GM19193 (cell line): ENCODE data around the gene SURF4.

Experiments used
- POLR2A ChIP-seq: IDR thresholded peaks from 4 replicates; pipeline ENCODE4 v1.6.1; 2011; ENCODE audit not compliant: insufficient read depth, insufficient read length; ENCODE audit errors: extremely low read depth

SURF4 gene

DNA sequence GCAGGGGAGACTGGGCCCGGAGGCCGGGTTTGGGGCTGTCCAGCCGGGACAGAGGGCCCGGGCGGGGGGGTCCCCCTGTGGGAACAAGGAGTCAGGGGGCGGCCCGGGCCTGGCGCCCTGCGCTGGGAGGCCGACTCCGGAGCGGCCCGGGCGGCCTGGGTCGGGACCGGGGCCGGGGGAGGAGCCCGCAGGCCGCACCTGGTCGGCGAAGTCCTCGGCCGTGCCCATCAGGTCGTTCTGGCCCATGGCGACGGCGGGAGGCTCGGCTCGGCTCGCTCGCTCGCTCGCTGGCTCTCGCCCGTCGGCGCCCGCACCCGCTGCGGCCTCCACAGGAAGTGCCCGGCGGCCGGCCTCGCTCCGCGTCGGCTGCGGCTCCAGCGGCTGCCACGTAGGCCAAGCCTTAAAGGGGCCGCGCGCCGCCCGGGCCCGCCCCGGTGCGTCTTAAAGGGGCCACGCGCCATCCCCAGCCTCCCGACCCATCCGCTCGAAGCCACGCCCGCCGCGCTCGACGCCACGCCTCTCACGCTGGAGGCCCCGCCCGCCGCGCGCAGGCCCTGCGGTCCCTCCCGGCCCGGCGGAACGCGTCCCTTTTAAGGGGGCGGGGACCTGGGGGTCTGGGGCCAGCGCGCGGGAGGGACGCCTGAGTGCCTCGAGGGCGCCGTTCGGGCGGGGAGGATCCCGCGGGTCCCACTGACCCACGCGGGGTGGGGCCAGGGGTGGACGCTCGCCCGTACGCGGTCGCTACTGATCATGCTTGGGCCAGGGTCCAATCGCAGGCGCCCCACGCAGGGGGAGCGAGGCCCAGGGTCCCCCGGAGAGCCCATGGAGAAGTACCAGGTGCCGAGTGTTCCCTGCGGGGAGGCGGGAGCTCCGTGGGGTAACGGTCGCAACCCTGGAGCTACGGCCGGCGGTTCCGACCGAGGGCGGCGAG is at the start of gene SURF4, which contains the start of gene STKLD1:
Gene SURF4 (minus strand): TSS at position 337 of the 931 bp plus-strand sequence. CDS start 91 bp downstream, at position 246.
Gene STKLD1 (plus strand): TSS at position 643 of the 931 bp plus-strand sequence. CDS start 108 bp downstream, at position 751.
- TF ChIP-seq POLR2A: peak; percentile 88

DNA sequence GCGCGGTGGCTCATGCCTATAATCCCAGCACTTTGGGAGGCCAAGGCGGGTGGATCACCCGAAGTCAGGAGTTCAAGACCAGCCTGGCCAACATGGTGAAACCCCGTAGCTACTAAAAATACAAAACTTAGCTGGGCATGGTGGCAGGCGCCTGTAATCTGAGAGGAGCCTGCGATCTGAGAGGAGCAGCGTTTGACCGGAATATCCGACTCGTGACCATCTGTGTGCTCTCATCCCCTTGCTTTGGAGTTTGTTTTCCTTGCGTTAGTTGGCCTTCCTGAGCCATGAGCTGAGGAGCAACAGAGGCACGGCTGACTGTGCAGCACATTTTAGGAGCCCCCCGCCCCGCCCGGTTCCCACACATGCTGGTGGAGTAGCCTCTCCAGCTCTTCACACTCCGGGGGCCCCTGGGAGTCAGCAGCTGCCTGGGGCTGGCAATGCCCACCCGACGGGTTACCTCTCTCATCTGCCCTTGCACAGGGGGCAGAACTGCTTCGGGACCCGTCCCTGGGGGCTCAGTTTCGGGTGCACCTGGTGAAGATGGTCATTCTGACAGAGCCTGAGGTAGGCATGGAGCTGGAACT is 49.3 kb upstream of the SURF4 start:
- TF ChIP-seq POLR2A: no peak

- no peak for TF ChIP-seq POLR2A
Observed at GRCh38 chr9:133424187-133424586, 48.3 kb upstream of the SURF4 start.

GRCh38 chr9:133423216-133423615 is 47.4 kb upstream of the SURF4 start:
- no peak for TF ChIP-seq POLR2A

DNA sequence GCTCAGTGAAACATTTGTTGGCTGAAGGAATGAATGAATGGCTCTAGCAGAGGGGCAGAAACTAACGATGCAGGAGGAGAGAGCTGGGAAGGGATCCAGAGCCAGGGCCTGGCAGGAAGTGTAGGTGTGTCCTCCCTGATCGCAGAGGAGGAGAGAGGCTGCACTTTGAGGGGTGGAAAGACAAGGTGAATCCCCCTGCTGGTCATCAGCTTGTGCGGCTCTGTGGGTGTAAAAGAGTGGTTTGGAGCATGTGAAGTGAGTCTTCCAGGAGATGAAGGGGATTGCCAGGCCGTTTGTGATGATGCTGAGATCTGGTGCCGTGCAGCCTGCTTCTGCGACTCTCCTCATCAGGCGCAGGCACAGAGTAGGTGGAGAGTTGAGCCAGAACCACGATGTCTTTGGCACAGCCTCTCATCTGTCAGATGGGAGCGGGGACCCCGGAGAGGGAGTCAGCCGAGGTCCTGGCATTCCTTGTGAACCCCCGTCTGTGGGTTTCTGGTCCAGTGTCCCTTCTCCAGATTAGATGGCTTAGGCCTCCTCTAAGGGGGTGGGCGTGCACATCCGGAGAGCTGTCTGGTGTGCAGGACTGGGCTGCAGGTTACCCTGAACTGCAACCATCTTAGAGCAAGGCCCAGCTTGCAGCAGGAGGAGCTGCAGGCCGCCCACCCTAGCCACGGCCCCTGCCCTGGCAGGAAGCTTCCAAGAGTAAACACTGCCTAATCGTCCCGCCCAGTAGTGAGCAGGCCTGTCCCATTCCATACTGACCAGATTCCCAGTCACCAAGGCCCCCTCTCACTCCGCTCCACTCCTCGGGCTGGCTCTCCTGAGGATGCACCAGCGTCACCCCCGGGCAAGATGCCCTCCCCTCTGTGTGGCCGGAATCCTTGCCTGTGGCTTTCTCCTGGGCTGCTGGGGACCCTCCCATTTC is 46.0 kb upstream of the SURF4 start, which contains the start of gene ADAMTS13:
Gene ADAMTS13 (plus strand): TSS at position 753 of the 928 bp plus-strand sequence. CDS start 77 bp downstream, at position 830.
- no peak for TF ChIP-seq POLR2A

DNA sequence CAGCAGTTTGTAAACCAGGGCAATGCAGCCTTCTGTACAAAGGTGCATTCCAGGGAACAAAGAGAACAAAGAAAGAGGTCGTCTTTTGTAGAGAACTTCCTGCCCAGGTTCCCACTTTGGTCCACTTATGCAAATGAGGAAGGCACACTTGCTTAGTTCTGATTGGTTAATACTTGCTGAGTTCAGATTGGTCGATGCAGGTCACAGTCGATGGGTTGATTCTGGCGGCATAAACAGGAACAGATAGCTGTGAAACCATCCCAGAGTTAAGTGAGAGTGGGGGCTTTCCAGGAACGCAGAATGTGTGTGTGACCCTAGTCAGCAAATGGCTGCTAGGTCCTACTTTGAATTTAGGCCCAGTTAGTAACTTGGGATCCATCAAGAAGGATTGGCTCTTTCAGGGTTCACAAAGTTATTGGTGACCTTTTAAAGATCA is 44.5 kb upstream of the SURF4 start:
- no peak for TF ChIP-seq POLR2A

GRCh38 chr9:133419005-133419404 is 43.1 kb upstream of the SURF4 start:
- TF ChIP-seq POLR2A: no peak

GRCh38 chr9:133417541-133418461 is 41.9 kb upstream of the SURF4 start, which contains the start of gene REXO4:
Gene REXO4 (minus strand): TSS chr9:133418010. CDS start chr9:133417844, 166 bp downstream.
- TF ChIP-seq POLR2A: peak; percentile 73

GRCh38 chr9:133415170-133415569 is 39.3 kb upstream of the SURF4 start:
- no peak for TF ChIP-seq POLR2A

GRCh38 chr9:133408042-133408441 is 32.2 kb upstream of the SURF4 start:
- TF ChIP-seq POLR2A: no peak

GRCh38 chr9:133406480-133407307 is 30.8 kb upstream of the SURF4 start:
- TF ChIP-seq POLR2A: no peak
